ENCODE data around the gene APPBP2.
A peak's percentile ranks its signal among the peaks of the same experiment; 100 is the strongest.

The APPBP2 gene

DNA sequence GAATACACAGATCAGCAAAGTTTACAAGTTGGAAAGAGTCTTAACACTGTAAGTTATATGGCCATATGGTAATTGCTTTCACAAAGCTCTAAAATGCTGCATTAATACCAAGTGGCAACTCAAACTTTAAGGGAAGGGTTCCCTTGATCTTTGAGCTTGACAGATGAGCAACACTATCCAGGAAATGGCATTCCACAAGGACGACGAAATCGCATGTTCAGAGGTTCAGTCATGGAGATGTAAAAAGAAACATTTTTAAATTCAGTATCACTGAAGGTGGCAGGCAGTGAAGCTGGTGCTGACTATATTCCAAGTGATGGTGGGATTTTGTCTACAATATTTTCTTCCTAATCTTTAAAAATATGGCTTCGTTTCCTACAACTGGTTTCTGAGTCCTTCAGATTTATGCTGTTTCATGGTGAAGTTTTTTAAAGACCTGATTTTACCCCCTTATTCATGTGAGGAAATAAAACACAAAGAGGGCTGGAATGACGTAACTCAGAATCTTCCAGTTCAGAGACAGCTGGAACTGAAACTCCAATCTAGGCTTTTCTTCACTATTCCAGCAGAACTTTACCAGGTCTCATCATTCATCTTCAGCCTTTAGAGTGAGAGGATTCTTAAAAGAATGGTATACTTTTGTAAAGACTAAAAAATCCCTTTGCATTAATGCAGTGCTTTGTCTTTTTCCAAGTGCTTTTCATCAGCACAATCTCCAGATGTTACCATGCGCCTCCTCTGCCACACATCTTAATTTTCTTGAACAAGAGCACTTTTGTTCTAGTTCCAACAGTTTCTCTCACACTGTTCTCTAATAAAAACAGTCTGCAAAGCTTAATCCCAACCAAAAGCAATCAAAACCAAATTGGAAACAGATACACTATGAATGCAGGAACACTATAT lies 83.5 kb downstream of the APPBP2 start:
- TF ChIP-seq REST (IDR thresholded peaks at IDR 0.05; ENCODE audit: low read depth): no peak
- TF ChIP-seq, protein P1, sequence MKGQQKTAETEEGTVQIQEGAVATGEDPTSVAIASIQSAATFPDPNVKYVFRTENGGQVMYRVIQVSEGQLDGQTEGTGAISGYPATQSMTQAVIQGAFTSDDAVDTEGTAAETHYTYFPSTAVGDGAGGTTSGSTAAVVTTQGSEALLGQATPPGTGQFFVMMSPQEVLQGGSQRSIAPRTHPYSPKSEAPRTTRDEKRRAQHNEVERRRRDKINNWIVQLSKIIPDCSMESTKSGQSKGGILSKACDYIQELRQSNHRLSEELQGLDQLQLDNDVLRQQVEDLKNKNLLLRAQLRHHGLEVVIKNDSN (IDR thresholded peaks at IDR 0.05): no peak
- no peak for TF ChIP-seq ZBTB7A (IDR thresholded peaks at IDR 0.05; ENCODE audit: low read depth)
- no peak for TF ChIP-seq TAF1 (IDR thresholded peaks at IDR 0.05; ENCODE audit: low read depth)
- no peak for TF ChIP-seq EP300 (IDR thresholded peaks at IDR 0.05; ENCODE audit: borderline replicate concordance)
- TF ChIP-seq NFIC (IDR thresholded peaks at IDR 0.05): no peak

- TF ChIP-seq, protein P2, sequence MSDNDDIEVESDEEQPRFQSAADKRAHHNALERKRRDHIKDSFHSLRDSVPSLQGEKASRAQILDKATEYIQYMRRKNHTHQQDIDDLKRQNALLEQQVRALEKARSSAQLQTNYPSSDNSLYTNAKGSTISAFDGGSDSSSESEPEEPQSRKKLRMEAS (IDR thresholded peaks at IDR 0.05): no peak
- TF ChIP-seq ZBTB7A (IDR thresholded peaks at IDR 0.05; ENCODE audit: low read depth) (no peak), TCF12 (IDR thresholded peaks at IDR 0.05; ENCODE audit: low read depth) (no peak), YY1 (IDR thresholded peaks at IDR 0.05; ENCODE audit: low read depth) (no peak)
These were observed 86.5 kb downstream of the APPBP2 start for GRCh38 chr17:60439501-60439900.

DNA sequence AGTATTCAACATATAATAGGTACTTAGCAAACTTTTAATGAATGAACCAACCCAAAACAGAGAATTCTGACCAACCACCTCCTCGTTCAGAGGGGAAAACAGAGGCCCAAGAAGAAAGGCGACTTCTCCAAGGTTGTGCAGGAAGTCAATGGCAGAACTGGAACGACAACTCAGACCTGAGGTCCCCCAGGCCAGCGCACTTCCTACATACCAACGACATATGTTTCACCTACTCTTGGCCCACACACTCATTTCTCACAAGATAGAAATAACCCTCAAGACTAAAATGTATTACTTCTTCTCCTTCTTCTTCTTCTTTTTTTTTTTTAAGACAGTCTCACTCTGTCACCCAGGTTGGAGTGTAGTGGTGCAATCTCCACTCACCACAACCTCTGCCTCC lies 89.4 kb downstream of the APPBP2 start:
- TF ChIP-seq YY1 (IDR thresholded peaks at IDR 0.05; ENCODE audit: low read depth): no peak
- TF ChIP-seq TEAD4 (IDR thresholded peaks at IDR 0.05): no peak
- TF ChIP-seq, protein P1 (IDR thresholded peaks at IDR 0.05): no peak
- TF ChIP-seq CEBPB (IDR thresholded peaks at IDR 0.05): no peak
- no peak for TF ChIP-seq RAD21 (IDR thresholded peaks at IDR 0.05; ENCODE audit: low read depth)
- TF ChIP-seq ZBTB7A (IDR thresholded peaks at IDR 0.05; ENCODE audit: low read depth): no peak
- no peak for TF ChIP-seq REST (IDR thresholded peaks at IDR 0.05; ENCODE audit: low read depth)
- TF ChIP-seq EP300 (IDR thresholded peaks at IDR 0.05; ENCODE audit: borderline replicate concordance): no peak
- TF ChIP-seq CREB1 (IDR thresholded peaks at IDR 0.05; ENCODE audit: low read depth): no peak
- TF ChIP-seq FOXM1 (IDR thresholded peaks at IDR 0.05; ENCODE audit: borderline replicate concordance, low read depth): no peak
- TF ChIP-seq NFIC (IDR thresholded peaks at IDR 0.05): no peak
- TF ChIP-seq EGR1 (IDR thresholded peaks at IDR 0.05): no peak
- no peak for TF ChIP-seq TAF1 (IDR thresholded peaks at IDR 0.05; ENCODE audit: low read depth)
- TF ChIP-seq, protein P2 (IDR thresholded peaks at IDR 0.05): no peak
- no peak for TF ChIP-seq TCF12 (IDR thresholded peaks at IDR 0.05; ENCODE audit: low read depth)

DNA sequence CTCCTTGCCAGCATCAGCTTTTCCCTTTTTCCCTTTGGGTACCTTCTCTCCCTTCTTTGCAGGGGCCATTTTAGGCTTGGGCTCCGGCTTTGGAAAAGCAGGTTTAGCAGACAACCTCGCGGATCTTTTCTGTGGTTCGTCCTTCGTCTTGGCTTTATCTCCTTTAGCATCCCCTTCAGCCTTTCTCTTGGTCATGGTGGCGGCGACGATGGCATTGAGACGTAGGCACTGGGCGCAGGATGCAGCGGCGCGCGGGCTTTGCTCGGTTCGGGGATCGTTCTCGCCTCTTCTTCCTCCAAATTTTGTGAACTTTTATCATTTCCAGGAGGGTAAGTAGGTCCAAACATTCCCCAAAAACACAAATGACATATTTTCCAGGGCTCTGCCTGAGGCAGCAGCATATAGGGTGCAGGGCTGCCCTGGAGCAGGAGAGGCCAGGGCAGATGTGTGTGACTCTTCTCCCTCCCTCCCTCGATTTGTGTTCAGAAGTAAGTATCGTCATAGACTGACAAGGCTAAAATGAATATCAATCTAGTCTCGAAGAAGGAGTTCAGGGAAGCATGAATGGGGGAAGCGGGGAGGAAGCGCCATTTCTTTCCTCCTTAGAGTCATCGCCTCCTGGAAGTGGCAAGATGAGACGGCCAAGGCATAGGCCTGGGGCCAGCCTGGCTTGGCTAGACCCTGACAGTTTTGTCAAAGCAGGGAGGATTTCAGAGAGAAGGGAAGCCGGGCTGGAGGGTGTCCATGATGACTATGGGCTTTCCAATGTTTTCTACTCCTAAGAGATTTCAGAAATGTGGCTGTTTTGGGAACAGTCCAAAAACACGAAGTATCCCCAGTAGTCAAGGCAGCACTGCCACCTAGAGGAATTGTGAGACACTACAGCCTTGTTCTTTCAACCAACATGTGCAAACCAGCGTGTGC lies 90.5 kb downstream of the APPBP2 start:
- no peak for TF ChIP-seq FOXM1 (IDR thresholded peaks at IDR 0.05; ENCODE audit: borderline replicate concordance, low read depth)
- peak; percentile 99 for TF ChIP-seq RAD21 (IDR thresholded peaks at IDR 0.05; ENCODE audit: low read depth)
- peak; percentile 75 for TF ChIP-seq NFIC (IDR thresholded peaks at IDR 0.05)
- TF ChIP-seq ZBTB7A (IDR thresholded peaks at IDR 0.05; ENCODE audit: low read depth): no peak
- TF ChIP-seq CEBPB (IDR thresholded peaks at IDR 0.05): no peak

GRCh38 chr17:60426596-60426995 lies 99.4 kb downstream of the APPBP2 start:
- TF ChIP-seq, protein P1 (IDR thresholded peaks at IDR 0.05): no peak
- no peak for TF ChIP-seq CREB1 (IDR thresholded peaks at IDR 0.05; ENCODE audit: low read depth)
- no peak for TF ChIP-seq TCF12 (IDR thresholded peaks at IDR 0.05; ENCODE audit: low read depth)
- TF ChIP-seq EGR1 (IDR thresholded peaks at IDR 0.05): no peak
- no peak for TF ChIP-seq TAF1 (IDR thresholded peaks at IDR 0.05; ENCODE audit: low read depth)
- TF ChIP-seq, protein P2 (IDR thresholded peaks at IDR 0.05): no peak
- TF ChIP-seq CEBPB (IDR thresholded peaks at IDR 0.05): no peak
- no peak for TF ChIP-seq EP300 (IDR thresholded peaks at IDR 0.05; ENCODE audit: borderline replicate concordance)
- no peak for TF ChIP-seq TEAD4 (IDR thresholded peaks at IDR 0.05)
